Measurements from ENCODE around the gene HPS6.

HPS6 gene

GRCh38 chr10:102102421-102102820 is 37.3 kb downstream of the HPS6 start:
- no peak for TF ChIP-seq CTCF (conservative IDR thresholded peaks at IDR 0.05; ENCODE audit: low read length)
- no peak for DNase-seq (ENCODE audit: low read depth)
- H3K4me3 ChIP-seq (ENCODE audit: low read length): no peak overlapping the region

GRCh38 chr10:102106998-102107397 is 41.8 kb downstream of the HPS6 start:
- DNase-seq (ENCODE audit: low read depth): no peak
- H3K4me3 ChIP-seq (ENCODE audit: low read length): no peak overlapping the region

GRCh38 chr10:102109166-102110116 is 44.3 kb downstream of the HPS6 start:
- H3K4me3 ChIP-seq (ENCODE audit: low read length): no peak overlapping the region
- no peak for DNase-seq (ENCODE audit: low read depth)
- TF ChIP-seq CTCF (conservative IDR thresholded peaks at IDR 0.05; ENCODE audit: low read length): no peak

More at GRCh38 chr10:102106998-102107397, 41.8 kb downstream of the HPS6 start:
- no peak for TF ChIP-seq CTCF (conservative IDR thresholded peaks at IDR 0.05; ENCODE audit: low read length)

DNA sequence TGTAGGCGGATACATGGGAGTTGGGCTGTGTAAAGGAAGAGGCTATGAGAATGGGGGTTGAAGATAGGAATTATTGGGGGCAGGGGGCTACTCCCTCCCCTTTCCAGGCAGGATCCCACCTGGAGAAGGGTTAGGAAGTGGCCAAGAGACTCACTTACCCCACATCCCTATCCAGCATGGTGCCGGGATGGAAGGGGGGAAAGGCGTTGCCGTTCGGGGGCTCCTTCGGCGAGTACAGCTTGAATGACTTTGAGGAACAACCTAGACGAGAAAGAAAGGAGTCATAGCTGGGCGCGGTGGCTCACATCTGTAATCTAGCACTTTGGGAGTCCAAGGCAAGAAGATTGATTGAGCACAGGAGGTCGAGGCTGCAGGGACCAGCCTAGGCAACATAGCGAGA is 46.1 kb downstream of the HPS6 start:
- H3K4me3 ChIP-seq (ENCODE audit: low read length): no peak overlapping the region
- TF ChIP-seq CTCF (conservative IDR thresholded peaks at IDR 0.05; ENCODE audit: low read length): no peak
- DNase-seq (ENCODE audit: low read depth): no peak

- peak overlapping the region; percentile 80 for H3K4me3 ChIP-seq (ENCODE audit: low read length)
- TF ChIP-seq CTCF (conservative IDR thresholded peaks at IDR 0.05; ENCODE audit: low read length): peak; percentile 25; the same call in 1 of the 2 replicates
- DNase-seq (ENCODE audit: low read depth): no peak
These were observed 47.2 kb downstream of the HPS6 start for GRCh38 chr10:102112210-102112817.

DNA sequence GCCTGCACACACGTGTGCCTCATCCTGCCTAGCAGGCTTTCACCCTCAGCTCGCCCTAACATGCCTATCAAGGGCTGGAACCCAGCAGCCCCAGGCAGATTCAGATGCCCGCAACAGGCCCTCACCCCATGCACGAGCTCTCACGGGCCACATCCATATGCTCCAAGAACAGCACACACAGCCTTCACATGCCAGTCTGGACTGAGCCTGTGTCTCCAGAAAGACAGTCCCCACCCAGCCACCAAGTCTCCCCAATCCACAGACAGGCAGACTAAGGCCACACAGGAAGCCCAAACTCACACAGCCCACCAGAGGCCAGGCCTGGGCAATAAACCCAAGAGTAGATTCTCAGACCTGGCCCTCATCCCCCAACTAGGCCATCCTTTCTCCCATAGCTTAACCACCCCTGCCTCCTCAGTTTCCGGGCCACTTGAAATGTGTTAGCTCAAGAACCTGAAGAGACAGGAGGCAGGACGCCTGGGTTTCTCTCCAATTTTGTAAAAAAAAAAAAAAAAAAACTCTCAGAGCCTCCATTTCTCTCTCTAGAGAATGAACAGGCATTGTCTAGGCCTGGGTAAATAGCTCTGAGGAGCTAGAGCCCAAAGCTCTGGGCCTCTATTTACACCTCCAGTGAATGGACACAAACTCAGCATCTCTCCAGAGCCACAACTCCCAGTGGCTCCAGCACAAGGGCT is 48.3 kb downstream of the HPS6 start:
- DNase-seq (ENCODE audit: low read depth): no peak
- no peak for TF ChIP-seq CTCF (conservative IDR thresholded peaks at IDR 0.05; ENCODE audit: low read length)
- H3K4me3 ChIP-seq (ENCODE audit: low read length): peak overlapping the region; percentile 80

All from AG10803 (cell line).